ENCODE results near the gene NAT9.

- TF ChIP-seq CTCF (IDR thresholded peaks at IDR 0.05 in 8 of 11, conservative IDR thresholded peaks at IDR 0.05 in 3 of 11) (no peak), POLR2A (IDR thresholded peaks at IDR 0.05) (no peak), POLR2AphosphoS5 (IDR thresholded peaks at IDR 0.05) (no peak)
These were observed 24.4 kb upstream of the NAT9 start for GRCh38 chr17:74800531-74800930.

All from spleen (tissue), 7 donors.